ENCODE measurements around the gene SORCS2.

Gene SORCS2

DNA sequence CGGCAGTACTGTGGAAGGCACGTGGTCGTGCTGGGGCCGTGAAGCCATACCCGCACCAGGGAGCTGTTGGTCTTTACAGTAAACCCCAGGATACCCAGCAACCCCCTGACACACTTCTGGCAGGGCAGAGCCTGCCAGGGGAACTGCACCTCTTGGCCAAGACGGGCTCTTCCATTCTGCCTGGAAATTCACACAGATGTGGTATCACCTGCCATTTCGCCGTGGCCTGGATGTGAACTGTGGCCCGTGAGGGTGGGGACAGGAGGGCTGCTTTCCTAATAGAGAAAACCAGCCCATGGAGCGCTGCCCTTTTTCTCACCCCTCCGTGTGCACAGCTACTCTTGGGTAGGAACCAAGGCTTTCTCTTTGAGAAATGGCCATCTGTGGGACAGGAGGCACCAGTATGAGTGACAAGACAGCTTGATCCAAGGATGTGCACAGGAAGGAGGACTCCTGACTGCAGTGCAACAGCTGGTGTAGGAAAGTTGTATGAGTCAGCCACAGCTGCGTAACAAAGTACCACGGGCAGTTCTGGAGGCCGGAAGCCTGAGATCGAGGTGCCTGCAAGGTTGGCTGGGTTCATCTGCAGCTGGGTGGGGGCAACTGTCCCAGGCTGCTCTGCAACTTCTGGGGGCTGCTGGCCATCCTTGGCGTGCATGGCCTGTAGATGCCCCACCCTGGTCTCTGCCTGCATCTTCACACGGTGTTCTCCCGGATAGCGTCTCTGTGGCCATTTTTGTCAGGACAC is 146.7 kb downstream of the SORCS2 start:
- DNase-seq (ENCODE audit: low spot score) = no peak

DNA sequence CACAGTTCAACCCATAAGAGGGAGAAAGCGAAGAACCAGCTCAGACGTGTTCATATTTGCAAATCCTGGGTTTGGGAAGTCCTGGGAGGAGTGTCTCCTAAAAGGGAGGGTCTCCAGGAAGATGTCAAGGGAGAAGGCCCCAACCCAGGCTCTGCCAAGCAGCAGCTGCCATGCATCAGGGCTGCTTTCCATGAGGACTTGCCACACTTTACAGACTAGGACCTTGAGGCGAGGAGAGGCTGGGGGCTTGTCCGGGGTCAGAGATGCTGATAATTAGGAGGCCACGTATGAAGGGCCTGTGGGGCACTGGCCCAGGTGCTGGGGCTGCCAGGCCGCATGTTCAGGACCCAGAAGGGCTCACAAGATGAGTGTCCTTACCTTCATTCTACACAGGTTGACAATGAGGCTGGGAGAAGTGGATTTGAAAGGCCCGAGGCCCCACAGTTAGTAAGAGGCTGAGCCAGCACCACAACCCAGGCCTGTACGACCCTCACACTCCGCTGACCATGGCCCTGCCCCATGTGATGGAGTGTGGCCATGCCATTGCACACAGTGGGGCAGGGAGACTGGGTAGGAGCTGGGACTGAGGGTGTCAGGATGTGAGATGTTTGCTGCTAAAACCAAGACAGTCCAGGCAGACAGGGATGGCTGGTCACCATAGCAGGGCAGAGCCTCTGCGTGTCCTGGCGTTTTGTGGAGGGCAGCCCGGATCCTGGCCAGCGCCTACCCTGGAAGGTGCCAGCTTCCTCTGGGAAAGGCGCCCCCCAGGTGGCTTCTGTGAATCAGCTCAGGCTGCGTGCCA is 147.6 kb downstream of the SORCS2 start:
- no peak for DNase-seq (ENCODE audit: low spot score)

DNA sequence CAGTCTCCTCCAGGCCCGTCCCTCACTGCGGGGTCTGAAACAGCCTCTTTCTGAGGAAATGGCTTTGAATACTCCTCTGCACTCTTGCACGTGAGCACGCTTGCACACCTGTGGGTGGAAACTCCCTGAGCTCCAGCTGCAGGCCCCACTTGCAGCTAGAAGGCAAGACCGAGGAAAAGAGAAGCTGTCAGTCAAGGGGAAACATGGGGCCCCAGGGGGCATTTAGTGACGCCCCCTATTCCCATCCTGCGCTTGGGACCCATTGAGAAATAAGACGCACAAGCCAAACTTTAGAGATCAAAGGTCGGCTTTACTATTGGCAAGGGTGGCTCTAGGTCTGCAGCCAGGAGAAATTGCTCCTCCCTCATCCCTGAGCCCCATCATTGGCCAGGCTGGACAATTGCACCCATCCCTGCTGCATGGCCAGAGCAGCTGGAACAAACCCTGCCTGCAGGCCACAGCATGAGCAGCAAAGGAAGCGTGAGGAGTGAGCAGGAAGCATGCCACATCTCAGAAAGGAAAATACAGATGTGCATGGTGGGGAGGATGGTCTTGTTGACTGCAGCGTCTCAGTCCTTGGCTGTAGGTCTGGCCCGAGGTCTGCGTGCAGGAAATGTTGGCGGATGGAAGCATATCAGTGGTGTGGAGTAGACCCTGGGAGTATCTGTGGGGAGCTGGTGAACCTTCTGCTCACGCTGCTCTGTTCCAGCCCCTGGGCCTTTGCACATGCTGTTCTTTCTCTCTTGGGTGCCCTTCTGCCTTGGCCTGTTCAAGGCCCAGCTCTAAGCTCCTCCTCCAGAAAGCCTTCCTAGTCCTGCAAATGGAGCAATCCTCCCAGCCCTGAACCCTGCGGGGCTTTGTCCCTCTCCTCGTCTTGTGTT is 148.5 kb downstream of the SORCS2 start:
- DNase-seq (ENCODE audit: low spot score) = no peak

DNA sequence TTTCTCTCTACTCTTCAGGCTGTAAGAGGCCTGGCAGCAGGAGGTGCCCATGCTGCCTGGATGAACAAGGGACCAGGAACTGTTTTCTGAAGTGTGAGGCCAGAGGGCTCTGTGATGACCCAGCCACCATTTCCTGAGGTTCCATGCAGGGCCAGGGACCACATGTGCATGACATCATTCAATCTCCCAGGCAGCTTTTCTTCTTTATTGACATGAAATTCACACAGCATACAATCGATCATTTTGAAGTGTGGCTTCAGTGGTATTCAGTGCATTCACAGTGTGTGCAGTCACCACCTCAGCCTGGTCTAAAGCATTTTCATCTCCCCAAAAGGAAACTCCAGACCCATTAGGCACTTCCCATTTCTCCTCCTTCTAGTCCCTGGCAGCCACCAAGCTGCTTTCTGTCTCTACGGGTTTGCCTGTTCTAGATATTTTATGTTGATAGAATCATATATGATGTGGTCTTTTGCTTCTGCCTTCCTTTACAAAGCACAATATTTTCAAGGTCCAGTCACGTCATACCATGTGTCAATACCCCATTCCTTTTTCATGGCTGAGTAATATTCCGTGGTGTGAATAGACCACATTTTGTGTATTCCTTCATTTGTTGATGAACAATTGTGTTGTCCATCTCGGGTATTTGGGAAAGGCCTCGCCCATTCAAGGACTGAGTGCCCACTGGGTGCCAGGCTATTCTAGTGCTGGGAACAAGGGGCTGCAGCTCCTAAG is 149.3 kb downstream of the SORCS2 start:
- no peak for DNase-seq (ENCODE audit: low spot score)

DNA sequence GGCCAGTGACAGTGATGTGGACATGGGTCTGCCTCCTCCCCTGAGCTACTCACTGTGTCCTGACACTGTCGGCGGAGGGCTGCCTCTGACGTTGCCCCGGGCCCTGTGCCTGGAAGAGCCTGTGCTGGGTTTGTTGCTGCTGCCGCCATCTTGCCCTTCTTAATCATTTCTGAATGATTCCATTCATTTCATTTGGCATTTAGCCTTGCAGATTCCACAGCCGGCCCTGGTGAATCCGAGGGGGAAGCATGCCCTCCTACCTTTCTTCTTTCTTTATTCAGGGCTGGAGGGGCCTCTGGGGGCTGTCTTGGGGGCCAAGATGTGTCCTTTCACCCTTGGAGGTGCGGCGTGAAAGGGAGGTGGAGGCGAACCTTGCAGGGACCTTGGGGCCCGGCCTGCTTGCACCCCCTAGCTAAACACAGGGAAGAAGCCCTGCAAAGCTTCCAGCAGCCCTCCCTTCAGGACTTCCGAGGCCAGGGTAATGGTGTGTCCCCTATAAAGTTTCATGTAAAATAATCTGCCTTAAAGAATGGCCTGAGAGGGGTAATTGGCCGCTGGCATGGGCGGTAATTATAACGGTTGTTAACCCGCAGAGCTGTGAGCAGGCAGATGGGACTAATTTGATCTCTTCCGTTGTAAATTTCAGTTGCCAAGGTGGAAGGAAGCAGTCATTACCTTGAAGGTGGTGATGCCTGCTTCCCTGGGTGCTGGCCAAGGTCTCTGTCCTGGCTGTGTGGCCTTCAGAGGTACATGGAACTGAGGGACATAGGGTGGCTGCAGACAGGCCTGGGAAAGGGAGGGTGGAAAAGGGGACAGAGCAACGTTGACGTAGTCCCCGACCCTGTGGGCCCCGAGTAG is 150.1 kb downstream of the SORCS2 start:
- no peak for DNase-seq (ENCODE audit: low spot score)

DNA sequence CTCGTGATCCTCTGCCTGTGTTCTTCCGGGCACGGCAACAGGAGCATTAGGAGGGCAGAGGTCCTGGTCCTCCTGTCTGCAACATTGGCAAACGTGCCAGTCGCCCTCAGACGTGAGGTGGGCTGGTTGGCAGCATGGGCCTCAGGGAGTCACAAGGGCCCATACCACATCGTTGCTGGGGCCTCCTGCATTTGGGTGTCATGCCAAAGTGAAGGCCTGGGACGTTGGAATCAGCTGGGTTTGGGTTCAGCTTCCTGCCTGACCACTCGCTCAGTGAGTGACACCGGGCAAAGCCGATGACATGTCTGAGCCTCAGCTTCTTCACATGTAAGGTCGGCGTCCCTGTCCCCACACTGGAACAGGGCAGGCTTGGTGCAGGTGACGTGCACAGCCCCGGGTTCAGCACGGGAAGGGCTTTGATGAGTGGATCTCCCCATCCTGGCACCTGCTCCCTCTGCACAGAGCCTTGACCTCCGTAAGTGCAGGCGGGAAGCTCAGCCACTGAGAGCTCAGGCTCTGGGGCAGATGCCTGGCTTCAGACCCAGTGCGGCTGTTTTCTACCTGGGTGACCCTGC is 150.8 kb downstream of the SORCS2 start:
- DNase-seq (ENCODE audit: low spot score) = no peak

DNA sequence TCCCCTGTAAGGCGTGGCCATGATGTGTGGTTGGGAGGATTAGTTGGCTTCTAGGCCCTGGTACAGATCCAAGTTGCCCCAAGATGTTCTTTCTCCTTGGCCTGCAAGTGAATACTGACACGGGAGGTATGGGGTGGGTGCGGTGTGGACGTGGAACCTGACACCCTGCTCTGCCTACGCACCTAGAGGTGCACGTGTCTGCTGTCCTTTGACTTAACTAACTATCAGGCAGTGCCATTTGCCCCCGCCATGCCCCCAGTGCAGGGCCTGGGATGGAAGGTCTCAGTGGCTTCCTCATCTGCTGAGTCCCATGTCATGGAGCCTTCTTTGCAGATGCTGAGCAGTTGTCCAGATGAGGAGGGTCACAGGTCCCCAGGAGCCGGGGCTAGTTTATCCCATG is 151.6 kb downstream of the SORCS2 start:
- DNase-seq (ENCODE audit: low spot score) = no peak

DNA sequence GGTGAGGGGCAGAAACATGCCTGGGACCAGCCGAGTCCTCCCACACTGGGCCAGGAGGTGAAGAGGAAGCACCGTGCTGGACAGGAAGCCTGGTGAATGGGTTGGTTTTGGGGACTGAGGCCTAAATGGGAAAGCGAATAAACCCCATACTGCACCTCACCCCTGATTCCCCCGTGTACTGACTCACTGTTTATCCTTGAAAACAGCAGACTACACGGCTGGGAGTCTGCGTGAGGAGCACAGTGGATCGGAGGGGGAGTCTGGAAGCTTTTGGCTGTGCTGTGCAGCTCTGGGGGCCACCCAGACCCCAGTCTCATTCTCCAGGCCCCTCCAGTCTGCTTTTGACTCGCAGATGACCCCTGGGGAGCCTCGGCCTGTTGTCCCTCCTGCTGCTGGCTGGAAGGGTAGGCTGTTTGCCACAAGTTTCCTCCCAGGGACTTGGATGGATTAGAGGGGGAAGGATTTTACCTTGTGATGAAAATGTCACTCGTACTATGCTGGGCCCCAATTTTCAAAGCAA is 152.4 kb downstream of the SORCS2 start:
- no peak for DNase-seq (ENCODE audit: low spot score)

DNA sequence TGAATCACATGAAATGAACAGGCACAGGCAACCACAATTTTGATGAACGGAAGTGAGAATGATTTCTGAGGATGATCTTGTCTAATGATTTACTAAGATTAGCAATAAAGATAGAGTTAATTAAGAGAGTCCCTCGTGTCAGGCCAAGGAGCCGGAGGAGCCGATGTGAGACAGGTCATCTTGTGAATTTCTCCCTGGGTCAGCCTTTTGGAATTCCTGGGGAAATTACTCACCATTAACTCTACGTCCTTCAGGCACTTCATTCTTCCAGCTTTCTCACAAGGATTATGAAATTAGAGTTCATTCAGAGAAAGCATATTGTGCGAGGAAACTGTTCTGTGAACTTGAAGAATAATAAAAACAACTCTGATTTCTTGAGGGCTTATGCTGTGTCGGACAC is 155.6 kb downstream of the SORCS2 start:
- DNase-seq (ENCODE audit: low spot score) = no peak

DNA sequence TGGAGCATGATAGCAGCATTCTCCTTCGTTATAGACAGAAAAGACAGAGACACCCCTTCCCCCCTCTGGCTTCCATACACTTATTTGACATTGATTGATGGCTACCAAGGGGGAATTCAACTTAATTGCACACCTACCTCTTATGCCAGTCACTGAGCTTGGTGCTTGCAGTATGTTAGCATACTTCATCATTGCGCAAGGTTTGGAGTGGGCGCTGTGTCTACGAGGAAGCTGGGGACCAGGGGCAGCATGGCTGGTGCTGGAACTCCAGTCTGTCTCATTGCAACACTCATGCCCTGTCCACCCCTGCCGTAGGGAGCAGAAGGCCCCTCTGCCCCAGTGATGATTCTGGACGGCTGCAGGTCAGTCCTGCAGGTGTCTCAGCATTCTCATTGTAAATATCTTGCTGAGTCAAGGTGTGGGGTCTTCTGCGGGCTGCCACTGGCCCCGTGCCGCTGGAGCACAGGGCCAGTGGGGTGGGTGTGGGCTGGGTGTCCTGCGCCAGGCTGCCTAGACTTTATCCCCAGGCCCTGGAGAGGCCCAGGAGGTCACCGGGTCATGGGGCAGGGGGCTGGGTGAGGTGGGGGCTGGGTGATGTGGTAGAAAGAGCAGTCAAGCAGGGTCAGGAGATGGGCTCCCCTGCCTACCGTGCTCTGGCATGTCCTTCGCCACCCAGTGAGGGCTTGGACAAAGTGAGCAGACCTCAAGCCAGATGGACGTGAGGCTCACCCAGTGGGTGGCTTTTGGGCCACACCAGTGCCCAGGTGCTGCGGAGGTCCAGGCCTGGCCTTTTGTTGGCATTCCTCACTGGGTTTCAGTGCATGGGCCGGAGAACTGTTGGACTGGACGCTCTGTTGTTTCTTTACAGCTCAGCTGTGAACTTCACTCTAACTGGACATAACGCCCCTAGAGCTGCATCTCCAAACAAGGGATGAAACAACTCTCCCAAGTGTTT is 156.9 kb downstream of the SORCS2 start:
- no peak for DNase-seq (ENCODE audit: low spot score)

DNA sequence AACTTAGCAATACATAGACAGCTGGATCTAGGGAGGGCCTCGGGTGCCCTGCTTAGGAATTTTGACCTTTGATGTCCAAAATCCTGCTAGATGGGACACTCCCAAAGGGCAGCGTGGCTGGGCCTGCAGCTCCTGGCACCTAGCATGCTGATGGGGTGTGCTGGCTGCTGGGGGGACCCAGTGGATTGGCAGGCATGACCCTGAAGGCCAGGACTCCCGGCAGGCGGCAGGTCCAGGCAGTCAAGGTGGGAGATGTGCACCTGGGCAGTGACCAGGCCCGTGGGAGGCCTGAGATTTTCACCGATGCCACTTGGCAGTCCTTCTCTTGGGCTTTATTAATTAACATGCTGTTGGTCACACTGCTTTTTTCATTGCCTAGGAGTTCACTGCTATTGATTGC is 158.1 kb downstream of the SORCS2 start:
- DNase-seq (ENCODE audit: low spot score) = no peak

DNA sequence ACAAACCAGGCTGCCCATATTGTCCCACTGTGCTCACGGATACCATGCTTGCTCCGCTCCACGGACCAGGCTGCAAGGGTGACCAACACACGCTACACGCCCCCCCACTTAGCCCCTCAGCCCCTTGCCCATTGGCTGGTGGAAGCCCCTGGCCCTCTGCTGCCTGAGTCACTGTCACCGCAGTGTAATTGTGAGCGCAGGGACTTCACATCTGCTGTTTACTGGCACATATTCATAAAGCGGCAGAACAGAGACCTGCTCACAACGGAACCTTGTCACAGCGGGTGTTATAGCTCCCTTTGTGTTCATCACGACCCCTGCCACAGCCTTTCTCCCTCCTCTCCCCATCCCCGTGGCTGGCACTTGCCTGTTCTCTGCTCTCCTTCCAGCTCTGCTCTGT is 158.7 kb downstream of the SORCS2 start:
- no peak for DNase-seq (ENCODE audit: low spot score)

DNA sequence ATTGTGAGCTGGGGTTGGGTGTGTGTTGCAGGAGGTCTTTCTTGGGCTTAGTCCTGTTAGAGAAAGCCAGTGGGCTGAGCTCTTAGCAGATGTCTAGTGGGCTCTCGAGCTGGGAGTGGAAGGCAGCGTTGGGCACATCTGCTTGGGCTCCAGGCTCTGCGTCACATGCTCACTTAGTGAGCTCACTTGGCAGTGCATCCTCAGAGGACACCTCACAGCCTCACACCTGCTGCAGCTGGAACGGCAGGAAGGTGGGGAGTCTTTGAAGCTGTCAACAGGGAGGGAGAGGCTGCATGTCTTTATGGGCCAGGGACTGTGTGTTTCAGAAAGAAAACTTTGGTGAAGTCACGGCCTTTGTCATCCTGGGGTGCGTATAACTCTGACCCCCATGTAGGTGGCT is 160.1 kb downstream of the SORCS2 start:
- DNase-seq (ENCODE audit: low spot score) = no peak

DNA sequence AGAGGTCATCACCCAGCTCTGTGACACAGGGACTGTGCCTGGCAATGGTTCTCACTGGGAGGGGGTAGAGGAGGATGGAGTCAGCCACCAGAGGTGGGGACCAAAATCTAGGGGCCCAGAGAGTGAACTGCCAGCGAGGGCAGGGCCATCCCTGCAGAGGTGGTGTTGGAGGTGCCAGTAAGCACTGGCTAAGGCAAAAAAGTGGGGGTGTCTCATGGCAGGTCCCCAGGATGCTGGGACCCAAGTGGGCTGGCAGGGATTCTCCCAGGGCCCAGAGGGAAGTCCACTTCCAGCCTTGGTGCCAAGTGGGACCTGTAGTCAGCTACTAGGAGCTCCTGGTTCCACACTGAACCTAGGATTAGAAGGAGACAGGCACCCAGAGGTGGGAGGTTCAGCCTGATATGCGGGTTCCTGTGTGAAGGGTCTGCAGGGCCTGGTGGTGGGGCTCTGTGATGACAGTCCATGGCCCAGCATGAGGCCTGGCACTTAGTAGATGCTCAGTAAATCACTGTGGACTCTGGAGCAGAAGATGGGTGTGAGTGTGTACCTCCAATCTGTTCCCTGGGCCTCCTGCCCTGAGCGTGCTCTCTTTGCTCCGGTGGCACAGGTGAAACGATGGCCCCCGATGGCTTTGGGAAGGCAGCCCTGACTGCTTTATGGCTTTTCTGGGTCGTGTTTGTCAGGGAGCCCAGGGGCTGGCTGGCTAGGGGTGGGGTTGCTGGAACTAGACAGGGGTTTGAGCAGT is 160.9 kb downstream of the SORCS2 start:
- no peak for DNase-seq (ENCODE audit: low spot score)

DNA sequence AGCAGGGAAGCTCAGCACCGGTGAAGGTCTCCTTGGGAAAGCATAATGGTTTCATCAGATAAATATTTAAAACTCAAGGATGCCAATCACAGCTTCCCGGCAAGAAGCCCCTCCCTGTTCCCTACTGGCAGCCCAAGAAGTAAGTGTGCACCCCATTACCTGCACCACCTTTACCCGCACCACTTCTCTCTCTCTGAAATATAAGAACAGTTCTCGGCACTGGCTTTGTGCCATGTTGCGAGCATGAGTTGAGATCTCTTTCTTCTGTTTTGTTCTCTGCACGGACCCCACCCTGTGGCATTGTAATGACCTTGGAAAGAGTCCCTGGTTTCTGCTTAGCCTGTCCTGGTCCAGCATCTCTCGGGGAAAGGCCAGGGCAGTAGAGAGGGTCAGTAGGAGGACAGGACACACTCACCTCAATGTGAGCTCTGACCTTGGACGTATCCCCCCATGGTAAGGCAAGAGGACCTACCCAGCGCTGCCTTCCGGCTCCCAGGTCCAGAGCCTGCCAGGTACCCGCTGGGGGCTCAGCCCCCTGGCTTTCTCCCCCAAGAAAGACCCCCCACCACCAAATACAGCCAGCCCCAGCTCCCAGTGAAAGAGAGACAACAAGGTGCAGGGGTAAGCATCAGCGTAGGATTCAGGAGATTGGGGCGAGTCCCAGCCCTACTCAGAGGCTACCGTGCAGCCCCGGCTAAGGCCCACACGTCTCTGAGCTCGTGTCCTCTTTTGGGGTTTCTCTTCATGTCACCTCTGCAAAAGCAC is 161.7 kb downstream of the SORCS2 start:
- DNase-seq (ENCODE audit: low spot score) = no peak

DNA sequence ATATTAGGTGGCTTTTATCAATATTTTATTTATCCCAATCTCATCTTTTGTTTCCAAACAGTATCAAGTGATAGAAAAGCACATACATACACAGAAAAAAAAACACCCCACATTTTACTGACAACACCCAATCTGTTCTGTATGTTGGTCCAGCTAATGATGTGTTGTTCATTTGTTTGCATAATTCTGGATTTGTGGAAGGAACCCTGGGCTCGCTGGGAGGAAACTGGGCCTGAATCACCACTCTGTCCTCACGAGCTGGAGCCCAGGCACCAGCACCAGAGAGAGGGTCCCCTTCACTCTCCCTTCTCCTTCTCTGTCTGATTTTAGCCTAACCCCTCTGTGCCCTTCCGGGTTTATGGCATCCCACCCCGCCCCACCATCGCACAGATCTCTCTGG is 162.6 kb downstream of the SORCS2 start:
- DNase-seq (ENCODE audit: low spot score) = no peak

DNA sequence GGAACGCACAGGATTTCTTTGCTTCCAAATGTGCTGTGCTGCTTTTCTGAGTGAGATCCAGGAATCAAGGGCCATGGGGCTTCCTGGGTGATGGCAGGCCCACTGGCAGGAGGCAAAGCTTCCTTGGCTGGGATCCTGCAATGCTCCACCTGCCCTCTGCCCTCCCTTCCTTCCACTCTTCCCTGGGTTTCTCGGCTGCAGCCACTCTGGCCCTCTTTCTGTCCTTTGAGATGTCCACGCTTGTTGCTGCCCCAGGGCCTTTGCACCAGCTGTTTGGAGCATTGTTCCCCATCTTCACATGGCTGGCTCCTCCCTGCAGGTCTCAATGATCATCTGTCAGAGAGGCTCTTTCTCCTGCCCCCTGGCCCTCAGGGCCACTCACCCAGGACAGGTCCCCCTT is 163.5 kb downstream of the SORCS2 start:
- DNase-seq (ENCODE audit: low spot score) = no peak

All from CD4-positive, alpha-beta T cell treated with Interleukin-2 at 100 ng/mL for 4 hours (primary cell).